GM12873 (cell line): ENCODE measurements around the gene CLSTN2.

Source experiments
- TF ChIP-seq, protein P1 (sequence below): IDR thresholded peaks from 2 replicates; pipeline ENCODE4 v1.5.1; 2012; ENCODE audit warnings: low read depth, mild to moderate bottlenecking, moderate library complexity, low read length, control low read depth; ENCODE audit not compliant: insufficient read depth; ENCODE audit errors: missing control alignments

CLSTN2 gene

DNA sequence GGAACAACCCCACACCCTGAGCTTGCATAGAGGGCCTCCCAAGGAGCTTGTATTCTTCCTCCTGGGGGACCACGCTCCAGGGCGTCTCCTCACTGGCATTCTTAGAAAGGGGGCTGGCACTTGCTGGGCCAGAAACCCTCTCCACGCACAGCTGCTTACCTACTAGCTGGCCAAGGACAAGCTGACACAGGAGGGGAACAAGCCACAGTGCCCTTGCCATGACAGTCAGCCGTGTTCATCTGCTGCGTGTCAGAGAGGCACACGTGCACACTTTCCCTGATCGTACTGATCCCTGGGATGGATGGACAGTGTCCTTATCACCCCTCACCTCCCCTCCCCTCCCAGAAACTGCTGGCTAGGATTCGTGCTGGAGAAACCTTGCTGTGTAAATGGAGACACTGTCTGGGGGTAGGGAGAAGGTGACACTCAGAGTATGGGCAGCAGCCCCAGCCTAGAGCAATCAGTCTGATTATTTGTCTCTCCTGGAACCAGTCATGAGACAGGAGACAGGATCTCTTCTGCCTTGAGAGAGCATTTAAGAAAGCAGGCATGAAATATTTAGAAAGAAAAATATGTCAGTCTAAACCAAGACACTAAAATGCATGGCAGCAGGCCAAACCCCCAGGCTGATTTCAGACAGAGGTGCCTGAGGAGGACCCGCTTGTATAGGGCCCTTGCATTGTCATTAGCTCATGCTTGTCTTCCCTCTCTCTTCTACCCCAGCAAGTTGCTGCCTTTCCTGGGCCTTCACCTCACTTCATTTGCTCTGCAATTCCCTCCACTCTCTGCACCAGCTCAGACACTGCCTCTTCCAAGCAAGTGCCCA is 431.1 kb downstream of the CLSTN2 start:
- TF ChIP-seq, protein P1, sequence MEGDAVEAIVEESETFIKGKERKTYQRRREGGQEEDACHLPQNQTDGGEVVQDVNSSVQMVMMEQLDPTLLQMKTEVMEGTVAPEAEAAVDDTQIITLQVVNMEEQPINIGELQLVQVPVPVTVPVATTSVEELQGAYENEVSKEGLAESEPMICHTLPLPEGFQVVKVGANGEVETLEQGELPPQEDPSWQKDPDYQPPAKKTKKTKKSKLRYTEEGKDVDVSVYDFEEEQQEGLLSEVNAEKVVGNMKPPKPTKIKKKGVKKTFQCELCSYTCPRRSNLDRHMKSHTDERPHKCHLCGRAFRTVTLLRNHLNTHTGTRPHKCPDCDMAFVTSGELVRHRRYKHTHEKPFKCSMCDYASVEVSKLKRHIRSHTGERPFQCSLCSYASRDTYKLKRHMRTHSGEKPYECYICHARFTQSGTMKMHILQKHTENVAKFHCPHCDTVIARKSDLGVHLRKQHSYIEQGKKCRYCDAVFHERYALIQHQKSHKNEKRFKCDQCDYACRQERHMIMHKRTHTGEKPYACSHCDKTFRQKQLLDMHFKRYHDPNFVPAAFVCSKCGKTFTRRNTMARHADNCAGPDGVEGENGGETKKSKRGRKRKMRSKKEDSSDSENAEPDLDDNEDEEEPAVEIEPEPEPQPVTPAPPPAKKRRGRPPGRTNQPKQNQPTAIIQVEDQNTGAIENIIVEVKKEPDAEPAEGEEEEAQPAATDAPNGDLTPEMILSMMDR: no peak

DNA sequence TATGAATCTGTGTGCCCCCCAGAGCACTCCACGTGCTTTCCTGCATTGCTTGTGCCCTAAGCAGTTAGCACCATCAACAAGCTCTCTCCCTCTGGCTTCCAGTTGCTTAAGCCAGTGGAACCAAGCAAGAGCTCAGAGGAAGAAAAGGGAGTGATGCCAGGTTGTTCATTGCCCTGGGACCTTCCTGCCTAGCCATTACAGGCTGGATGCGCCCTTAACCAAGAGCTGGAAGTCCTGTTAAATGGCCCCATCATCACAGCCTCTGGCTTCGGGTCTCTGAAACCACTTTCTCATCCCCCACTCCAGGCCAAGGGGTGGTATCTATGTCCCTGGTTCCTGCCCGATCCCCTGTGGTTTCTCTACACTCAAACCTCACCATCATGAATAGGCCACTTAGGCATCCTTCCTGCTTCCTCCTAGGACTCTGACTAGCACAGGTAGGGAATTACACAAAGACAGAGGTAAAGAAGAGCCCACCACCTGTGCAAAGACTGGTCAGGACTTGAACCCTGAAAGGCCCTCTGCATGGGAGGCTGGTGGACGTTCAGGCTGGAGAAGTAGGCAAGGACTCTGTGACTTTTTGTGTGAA is 433.3 kb downstream of the CLSTN2 start:
- TF ChIP-seq, protein P1: no peak

DNA sequence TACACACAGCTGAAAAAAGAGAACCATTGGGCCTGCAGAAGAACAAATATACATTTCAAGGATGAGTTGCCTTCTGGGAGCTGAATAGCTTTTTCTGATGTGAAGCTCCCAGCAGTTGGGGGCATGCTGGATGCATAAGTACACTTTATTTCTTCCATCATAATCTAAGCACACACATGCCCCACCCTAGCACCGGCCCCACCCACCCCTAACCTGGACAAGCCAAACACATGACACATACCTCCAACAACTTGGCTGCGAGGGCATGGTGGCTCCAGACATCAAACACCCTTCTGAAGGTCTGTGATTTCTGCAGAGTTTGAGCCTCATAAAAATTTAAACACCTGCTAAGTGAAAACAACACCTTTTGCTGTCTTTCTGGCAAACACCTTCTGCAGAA is 435.7 kb downstream of the CLSTN2 start:
- TF ChIP-seq, protein P1: no peak

DNA sequence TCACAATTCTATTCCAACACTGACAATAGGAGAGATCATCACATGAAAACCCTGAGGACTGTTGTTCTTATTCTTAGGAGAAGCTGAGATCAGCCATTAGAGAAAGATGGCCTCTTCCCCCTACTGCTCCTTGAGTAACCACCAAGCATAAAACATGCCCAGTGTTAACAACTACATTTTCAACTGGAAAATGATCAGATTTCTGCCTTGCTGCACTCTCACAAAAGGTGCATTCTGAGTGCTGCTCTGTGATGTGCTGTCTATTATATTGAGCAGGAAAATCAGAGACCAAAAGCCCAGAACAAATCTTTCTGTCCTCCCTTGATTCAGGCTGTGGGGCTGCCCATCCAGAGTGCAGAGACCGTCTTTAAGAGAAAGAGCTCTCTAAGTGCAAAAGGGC is 438.2 kb downstream of the CLSTN2 start:
- TF ChIP-seq, protein P1: no peak

DNA sequence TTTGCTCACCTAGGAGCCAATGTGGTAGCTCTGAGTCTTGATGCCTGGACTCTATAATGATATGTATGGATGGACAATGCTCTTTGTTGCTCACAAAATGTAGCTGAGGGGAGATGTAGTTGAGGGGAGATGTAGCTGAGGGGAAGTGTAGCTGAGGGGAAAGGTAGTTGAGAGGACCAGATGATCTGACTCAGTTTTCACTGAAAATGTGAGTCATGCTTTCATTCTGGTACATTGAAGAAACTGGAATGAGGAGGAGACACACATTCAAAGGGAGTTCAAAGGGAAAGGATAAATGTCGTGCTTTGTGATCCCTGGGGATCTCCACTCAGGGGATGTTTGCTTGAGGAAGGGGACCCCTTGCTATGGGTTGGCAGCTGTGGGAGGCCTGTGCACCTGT is 440.0 kb downstream of the CLSTN2 start:
- TF ChIP-seq, protein P1: no peak

DNA sequence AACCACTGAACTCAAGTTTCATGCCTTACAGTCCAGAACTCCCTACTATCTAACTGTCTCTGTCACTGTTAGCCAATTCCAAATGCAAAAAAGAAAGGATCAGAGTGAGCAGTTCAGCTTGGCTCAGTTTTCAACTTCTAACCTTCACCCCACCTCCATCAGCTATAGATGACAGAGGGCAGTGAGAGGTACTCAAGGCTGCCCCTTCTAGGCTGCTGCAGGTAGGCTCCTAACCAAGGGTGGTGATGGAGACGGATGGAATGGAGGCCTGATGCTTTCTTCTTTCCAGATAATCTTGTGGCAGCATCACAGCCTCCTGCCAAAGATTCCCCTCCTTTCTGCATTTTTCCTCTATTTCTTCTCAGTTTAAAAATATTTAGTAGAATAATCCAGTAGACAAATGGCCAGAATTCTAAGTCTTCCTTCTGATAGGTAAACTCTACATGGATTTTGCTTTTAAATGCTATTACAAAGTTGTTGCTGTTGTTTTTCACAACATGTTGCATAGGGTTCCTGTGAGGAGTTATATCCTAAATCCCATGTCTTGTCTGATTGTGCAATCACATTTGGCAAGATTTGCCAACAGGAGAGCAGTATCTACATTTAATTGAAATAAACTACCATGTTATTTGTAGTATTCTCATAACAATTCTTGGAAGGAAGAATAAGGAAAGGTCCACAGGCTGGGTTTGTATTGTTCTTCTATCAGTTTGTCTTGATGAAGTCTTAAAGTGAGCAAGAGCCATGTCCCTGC is 441.3 kb downstream of the CLSTN2 start:
- TF ChIP-seq, protein P1: no peak

DNA sequence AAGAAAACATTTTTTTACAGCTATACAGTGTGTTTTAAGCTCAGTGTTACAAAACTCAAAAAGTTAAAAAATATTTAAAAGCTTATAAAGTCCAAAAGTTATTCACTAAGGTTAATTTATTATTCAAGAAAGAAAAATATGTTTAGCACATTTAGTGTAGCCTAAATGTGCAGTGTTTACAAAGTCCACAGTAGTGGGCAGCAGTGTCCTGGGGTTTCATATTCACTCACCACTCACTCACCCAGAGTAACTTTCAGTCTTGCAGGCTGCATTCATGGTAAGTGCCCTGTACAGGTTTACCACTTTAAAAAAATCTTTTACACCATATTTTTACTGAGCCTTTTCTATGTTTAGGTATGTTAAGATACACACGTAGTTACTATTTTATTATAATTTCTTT is 442.7 kb downstream of the CLSTN2 start:
- TF ChIP-seq, protein P1: no peak
